Neural cell (in vitro differentiated cells): Measurements from ENCODE around the gene P3H3. TPM values are rescaled to one million over a fixed set of nuclear protein-coding genes. Genes with fewer than 3 reads are reported as not detected.

Experiments
- H2AFZ ChIP-seq: fragments of 200-600, 300-800 bp; sonication (generic), shearing (Covaris generic); 2 replicates; pipeline ENCODE4 v1.6.0; 2014; ENCODE audit warnings: low read depth, mild to moderate bottlenecking, antibody characterized with exemption, low read length, moderate library complexity
- H3F3A ChIP-seq: fragments of 200-600 bp; shearing (Covaris generic); 2 replicates; pipeline ENCODE4 v1.6.1; 2016; ENCODE audit warnings: mild to moderate bottlenecking, moderate library complexity, mixed read lengths, antibody characterized with exemption, low read length; ENCODE audit not compliant: insufficient read depth, poor library complexity, severe bottlenecking
- H3K27ac ChIP-seq: fragments of 200-600, 300-800 bp; sonication (generic), shearing (Covaris generic); 2 replicates; pipeline ENCODE4 v1.5.1; 2014; ENCODE audit warnings: mild to moderate bottlenecking, low read length, moderate library complexity
- H3K27me3 ChIP-seq: fragments of 300-800, 200-600 bp; sonication (generic), shearing (Covaris generic); 2 replicates; pipeline ENCODE4 v1.6.0; 2014; ENCODE audit warnings: mild to moderate bottlenecking, low read depth, low read length, moderate library complexity; ENCODE audit not compliant: insufficient read depth
- H3K36me3 ChIP-seq: fragments of 300-800, 200-600 bp; sonication (generic), shearing (Covaris generic); 2 replicates; pipeline ENCODE4 v1.5.1; 2014; ENCODE audit warnings: mild to moderate bottlenecking, antibody characterized with exemption, low read length, moderate library complexity; ENCODE audit not compliant: insufficient read depth
- H3K4me2 ChIP-seq: fragments of 300-800, 200-600 bp; sonication (generic), shearing (Covaris generic); 2 replicates; pipeline ENCODE4 v1.6.0; 2014; ENCODE audit warnings: mild to moderate bottlenecking, low read length
- H3K4me3 ChIP-seq: fragments of 300-800, 200-600 bp; sonication (generic), shearing (Covaris generic); 2 replicates; pipeline ENCODE4 v1.5.1; 2014; ENCODE audit warnings: mild to moderate bottlenecking, low read length, moderate library complexity
- H3K79me2 ChIP-seq: fragments of 200-600 bp; shearing (Covaris generic); replicated peaks from 2 replicates; pipeline ENCODE4 v1.6.0; 2014; ENCODE audit warnings: mild to moderate bottlenecking, low read length, moderate library complexity; ENCODE audit not compliant: insufficient read depth
- H3K9ac ChIP-seq: fragments of 300-800, 200-600 bp; sonication (generic), shearing (Covaris generic); 2 replicates; pipeline ENCODE4 v1.6.1; 2016; ENCODE audit warnings: mild to moderate bottlenecking, low read length, mixed read lengths
- H3K9me2 ChIP-seq: fragments of 200-600 bp; shearing (Covaris generic); 2 replicates; pipeline ENCODE4 v1.6.1; 2016; ENCODE audit warnings: mild to moderate bottlenecking, low read length, mixed read lengths; ENCODE audit not compliant: insufficient read depth
- H3K9me3 ChIP-seq: fragments of 200-600, 300-800 bp; sonication (generic), shearing (Covaris generic); 2 replicates; pipeline ENCODE4 v1.6.1; 2016; ENCODE audit warnings: mild to moderate bottlenecking, mixed run types, low read length, moderate library complexity, mixed read lengths
- H4K20me1 ChIP-seq: fragments of 200-600 bp; shearing (Covaris generic); 2 replicates; pipeline ENCODE4 v1.6.1; 2016; ENCODE audit warnings: mild to moderate bottlenecking, mixed run types; ENCODE audit not compliant: insufficient read depth
- EP300 ChIP-seq: fragments of 450-650 bp; conservative IDR thresholded peaks from 2 replicates; pipeline ENCODE4 v1.6.1; 2014; ENCODE audit warnings: antibody characterized with exemption, mild to moderate bottlenecking, moderate library complexity; ENCODE audit not compliant: poor library complexity, severe bottlenecking
- EZH2 ChIP-seq: fragments of 200-600, 300-800 bp; shearing (Covaris generic), sonication (generic); IDR thresholded peaks from 2 replicates; pipeline ENCODE4 v1.6.1; 2014; ENCODE audit warnings: antibody characterized with exemption, low read length, borderline replicate concordance, mild to moderate bottlenecking; ENCODE audit not compliant: insufficient read depth, poor library complexity, severe bottlenecking
- MXI1 ChIP-seq: fragments of 450-650 bp; conservative IDR thresholded peaks from 2 replicates; pipeline ENCODE4 v1.6.1; 2014; ENCODE audit warnings: antibody characterized with exemption, mild to moderate bottlenecking; ENCODE audit not compliant: poor library complexity, severe bottlenecking
- POLR2AphosphoS5 ChIP-seq: IDR thresholded peaks from 2 replicates; pipeline ENCODE4 v1.6.1; 2012
- RAD21 ChIP-seq: fragments of 450-650 bp; conservative IDR thresholded peaks from 2 replicates; pipeline ENCODE4 v1.6.1; 2014; ENCODE audit warnings: antibody characterized with exemption, mild to moderate bottlenecking, moderate library complexity
- SMC3 ChIP-seq: fragments of 450-650 bp; conservative IDR thresholded peaks from 2 replicates; pipeline ENCODE4 v1.6.1; 2014; ENCODE audit warnings: antibody characterized with exemption, mild to moderate bottlenecking, moderate library complexity; ENCODE audit not compliant: poor library complexity
- TAF1 ChIP-seq: IDR thresholded peaks from 2 replicates; pipeline ENCODE4 v1.6.1; 2012; ENCODE audit warnings: low read depth
- polyA plus RNA-seq: library from polyadenylated mRNA; depleted of rRNA; stranded (reverse); fragments of >200 nt; gene quantifications from 2 replicates; pipeline ENCODE4 v1.2.3, GENCODE V29; 2014
- TF ChIP-seq, protein P1 (sequence below): IDR thresholded peaks from 2 replicates; pipeline ENCODE4 v1.6.1; 2012; ENCODE audit warnings: borderline replicate concordance
- TF ChIP-seq, protein P2 (sequence below): fragments of 450-650 bp; IDR thresholded peaks from 2 replicates; pipeline ENCODE4 v1.5.1; 2014; ENCODE audit warnings: antibody characterized with exemption, mild to moderate bottlenecking, moderate library complexity; ENCODE audit not compliant: poor library complexity, severe bottlenecking

P3H3 gene
- polyA plus RNA-seq, 1 donor from 2014 or later: 58.9 TPM

DNA sequence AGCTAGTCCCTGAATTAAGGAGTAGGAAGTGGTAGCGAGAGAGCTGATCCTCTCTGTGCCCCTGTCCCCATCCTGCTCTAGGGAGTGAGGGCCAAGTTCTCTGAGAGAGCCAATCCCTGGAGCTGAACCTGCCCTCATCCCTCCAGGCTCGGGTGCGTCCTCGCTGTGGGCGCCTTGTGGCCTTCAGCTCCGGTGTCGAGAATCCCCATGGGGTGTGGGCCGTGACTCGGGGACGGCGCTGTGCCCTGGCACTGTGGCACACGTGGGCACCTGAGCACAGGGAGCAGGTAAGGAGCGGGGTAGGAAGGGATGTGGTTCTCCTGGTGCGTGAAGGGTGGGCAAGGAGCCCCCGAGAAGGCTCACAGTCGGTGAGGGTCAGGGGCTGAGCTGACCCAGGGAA, 10.6 kb downstream of the P3H3 start:
- no peak overlapping the region for H3K4me2 ChIP-seq
- no peaks in the 10 kb centered on the region for H3K36me3 ChIP-seq
- no peaks in the 10 kb centered on the region for H3F3A ChIP-seq
- no peaks in the 10 kb centered on the region for H3K27me3 ChIP-seq
- H3K9ac ChIP-seq: no peak overlapping the region
- H3K79me2 ChIP-seq: no peaks in the 10 kb centered on the region
- no peaks in the 10 kb centered on the region for H4K20me1 ChIP-seq
- TF ChIP-seq EP300: no peak
- TF ChIP-seq TAF1: no peak
- TF ChIP-seq POLR2AphosphoS5: no peak
- TF ChIP-seq, protein P1, sequence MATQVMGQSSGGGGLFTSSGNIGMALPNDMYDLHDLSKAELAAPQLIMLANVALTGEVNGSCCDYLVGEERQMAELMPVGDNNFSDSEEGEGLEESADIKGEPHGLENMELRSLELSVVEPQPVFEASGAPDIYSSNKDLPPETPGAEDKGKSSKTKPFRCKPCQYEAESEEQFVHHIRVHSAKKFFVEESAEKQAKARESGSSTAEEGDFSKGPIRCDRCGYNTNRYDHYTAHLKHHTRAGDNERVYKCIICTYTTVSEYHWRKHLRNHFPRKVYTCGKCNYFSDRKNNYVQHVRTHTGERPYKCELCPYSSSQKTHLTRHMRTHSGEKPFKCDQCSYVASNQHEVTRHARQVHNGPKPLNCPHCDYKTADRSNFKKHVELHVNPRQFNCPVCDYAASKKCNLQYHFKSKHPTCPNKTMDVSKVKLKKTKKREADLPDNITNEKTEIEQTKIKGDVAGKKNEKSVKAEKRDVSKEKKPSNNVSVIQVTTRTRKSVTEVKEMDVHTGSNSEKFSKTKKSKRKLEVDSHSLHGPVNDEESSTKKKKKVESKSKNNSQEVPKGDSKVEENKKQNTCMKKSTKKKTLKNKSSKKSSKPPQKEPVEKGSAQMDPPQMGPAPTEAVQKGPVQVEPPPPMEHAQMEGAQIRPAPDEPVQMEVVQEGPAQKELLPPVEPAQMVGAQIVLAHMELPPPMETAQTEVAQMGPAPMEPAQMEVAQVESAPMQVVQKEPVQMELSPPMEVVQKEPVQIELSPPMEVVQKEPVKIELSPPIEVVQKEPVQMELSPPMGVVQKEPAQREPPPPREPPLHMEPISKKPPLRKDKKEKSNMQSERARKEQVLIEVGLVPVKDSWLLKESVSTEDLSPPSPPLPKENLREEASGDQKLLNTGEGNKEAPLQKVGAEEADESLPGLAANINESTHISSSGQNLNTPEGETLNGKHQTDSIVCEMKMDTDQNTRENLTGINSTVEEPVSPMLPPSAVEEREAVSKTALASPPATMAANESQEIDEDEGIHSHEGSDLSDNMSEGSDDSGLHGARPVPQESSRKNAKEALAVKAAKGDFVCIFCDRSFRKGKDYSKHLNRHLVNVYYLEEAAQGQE: no peak
- TF ChIP-seq, protein P2, sequence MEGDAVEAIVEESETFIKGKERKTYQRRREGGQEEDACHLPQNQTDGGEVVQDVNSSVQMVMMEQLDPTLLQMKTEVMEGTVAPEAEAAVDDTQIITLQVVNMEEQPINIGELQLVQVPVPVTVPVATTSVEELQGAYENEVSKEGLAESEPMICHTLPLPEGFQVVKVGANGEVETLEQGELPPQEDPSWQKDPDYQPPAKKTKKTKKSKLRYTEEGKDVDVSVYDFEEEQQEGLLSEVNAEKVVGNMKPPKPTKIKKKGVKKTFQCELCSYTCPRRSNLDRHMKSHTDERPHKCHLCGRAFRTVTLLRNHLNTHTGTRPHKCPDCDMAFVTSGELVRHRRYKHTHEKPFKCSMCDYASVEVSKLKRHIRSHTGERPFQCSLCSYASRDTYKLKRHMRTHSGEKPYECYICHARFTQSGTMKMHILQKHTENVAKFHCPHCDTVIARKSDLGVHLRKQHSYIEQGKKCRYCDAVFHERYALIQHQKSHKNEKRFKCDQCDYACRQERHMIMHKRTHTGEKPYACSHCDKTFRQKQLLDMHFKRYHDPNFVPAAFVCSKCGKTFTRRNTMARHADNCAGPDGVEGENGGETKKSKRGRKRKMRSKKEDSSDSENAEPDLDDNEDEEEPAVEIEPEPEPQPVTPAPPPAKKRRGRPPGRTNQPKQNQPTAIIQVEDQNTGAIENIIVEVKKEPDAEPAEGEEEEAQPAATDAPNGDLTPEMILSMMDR: no peak
- no peak for TF ChIP-seq MXI1
- TF ChIP-seq RAD21: no peak
- TF ChIP-seq SMC3: no peak
- no peak for TF ChIP-seq EZH2
- no peak overlapping the region for H3K4me3 ChIP-seq
- H2AFZ ChIP-seq: no peak overlapping the region
- no peaks in the 10 kb centered on the region for H3K9me2 ChIP-seq
- no peaks in the 10 kb centered on the region for H3K9me3 ChIP-seq
- no peak overlapping the region for H3K27ac ChIP-seq

DNA sequence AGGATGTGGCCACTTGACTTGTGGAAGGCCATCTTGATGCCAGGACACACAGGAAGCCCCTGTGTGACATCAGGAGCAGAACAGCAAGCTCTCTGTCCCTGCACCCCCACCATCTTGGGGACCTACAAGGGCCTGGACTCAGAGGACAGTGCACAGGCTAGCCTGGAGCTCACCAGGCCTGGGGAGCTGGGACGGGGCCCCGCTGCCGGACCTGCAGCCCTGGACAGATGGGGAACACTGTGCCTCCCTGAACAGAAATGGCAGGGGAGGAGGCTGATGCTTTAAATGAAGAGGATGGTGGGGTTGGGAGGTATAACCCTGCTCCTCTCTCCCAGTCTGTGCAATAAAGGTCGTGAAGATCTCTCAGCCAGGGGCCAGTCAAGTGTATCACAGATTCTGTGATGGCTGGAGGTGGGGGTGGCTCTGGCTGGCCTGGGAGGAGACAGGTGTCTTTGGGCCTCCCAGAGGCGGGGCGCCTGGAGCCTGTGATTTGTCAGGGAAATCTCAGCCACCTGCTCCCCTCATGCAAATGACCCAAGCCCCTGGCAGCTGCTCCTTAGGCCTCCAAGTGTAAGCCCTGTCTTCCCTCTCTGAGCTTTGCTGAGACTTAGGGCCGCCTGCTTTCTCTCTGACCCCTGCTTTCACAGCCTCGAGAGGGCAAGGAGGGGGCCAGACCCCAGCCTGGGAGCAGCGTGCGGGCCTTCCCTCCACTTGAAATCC, 11.4 kb downstream of the P3H3 start:
- Histone ChIP-seq H3K9me2 (no peaks in the 10 kb centered on the region), H3K36me3 (no peaks in the 10 kb centered on the region), H3K27ac (no peak overlapping the region), H3K4me2 (no peak overlapping the region), H3F3A (no peaks in the 10 kb centered on the region), H3K27me3 (no peaks in the 10 kb centered on the region), H4K20me1 (no peaks in the 10 kb centered on the region), H3K79me2 (no peaks in the 10 kb centered on the region), H3K9me3 (no peaks in the 10 kb centered on the region), H2AFZ (no peak overlapping the region), H3K9ac (no peak overlapping the region), H3K4me3 (no peak overlapping the region)
- TF ChIP-seq POLR2AphosphoS5 (no peak), EP300 (no peak), TAF1 (no peak)
